H1 (cell line): ENCODE measurements around the gene MLPH. TPM values are rescaled to one million over a fixed set of nuclear protein-coding genes. Genes with fewer than 3 reads are reported as not detected.
A peak's percentile ranks its signal among the peaks of the same experiment; 100 is the strongest.

Source experiments
- CTCF ChIA-PET: fragments of 300-600 bp; sonication (Branson Sonifier 250); formaldehyde crosslinking; loops from one replicate; lab custom pipeline; 2021; ENCODE audit not compliant: partially characterized antibody; lab: Charles Lee
- POLR2A ChIA-PET: fragments of 300-600 bp; sonication (Branson Sonifier 250); formaldehyde crosslinking; loops from one replicate; lab custom pipeline; 2021; ENCODE audit warnings: inconsistent platforms; ENCODE audit not compliant: partially characterized antibody; lab: Charles Lee
- DNase-seq, 2 experiments: peaks; one replicate each; pipeline versions ENCODE4 v3.0.0 to v3.0.0-alpha.2; 2010 to 2022; ENCODE audit warnings: low spot score in 2 of 2, low read depth in 1 of 2, mixed read lengths in 1 of 2
- FAIRE-seq: peaks from 2 replicates; lab custom pipeline; 2011; peaks lifted over from hg19 to GRCh38; lab: Jason Lieb, UNC
- H2AFZ ChIP-seq: 2 replicates; pipeline ENCODE4 v1.8.1; 2012; ENCODE audit warnings: low read length, inconsistent platforms
- H2AK5ac ChIP-seq: 2 replicates; pipeline ENCODE4 v1.6.1; 2013; ENCODE audit warnings: low read depth, low read length
- H2BK120ac ChIP-seq: replicated peaks from 2 replicates; pipeline ENCODE3; 2013; ENCODE audit warnings: low read depth, low read length, inconsistent platforms
- H2BK12ac ChIP-seq: 2 replicates; pipeline ENCODE4 v1.6.1; 2013; ENCODE audit warnings: low read depth, low read length
- H2BK15ac ChIP-seq: 2 replicates; pipeline ENCODE4 v1.6.1; 2013; ENCODE audit warnings: low read length
- H2BK20ac ChIP-seq: 2 replicates; pipeline ENCODE4 v1.6.1; 2013; ENCODE audit warnings: low read length
- H2BK5ac ChIP-seq: 2 replicates; pipeline ENCODE4 v1.6.1; 2013; ENCODE audit warnings: low read depth, low read length
- H3K14ac ChIP-seq: 2 replicates; pipeline ENCODE4 v1.6.1; 2013; ENCODE audit warnings: inconsistent platforms; ENCODE audit not compliant: insufficient read length
- H3K18ac ChIP-seq: 2 replicates; pipeline ENCODE4 v1.6.1; 2013; ENCODE audit warnings: low read length; ENCODE audit errors: extremely low read depth
- H3K23ac ChIP-seq: 2 replicates; pipeline ENCODE4 v1.6.1; 2013; ENCODE audit warnings: inconsistent platforms; ENCODE audit not compliant: insufficient read length
- H3K23me2 ChIP-seq: 2 replicates; pipeline ENCODE4 v1.6.1; 2013; ENCODE audit warnings: low read depth, low read length
- H3K27ac ChIP-seq: 2 replicates; pipeline ENCODE4 v1.6.1; 2011; ENCODE audit warnings: low read depth, low read length, inconsistent platforms
- H3K27me3 ChIP-seq, 4 experiments: replicated peaks in 1 of 4; 1 replicate in 1 of 4; 2 replicates in 3 of 4; pipeline versions ENCODE4 v1.6.1 to v1.8.1; 2011 to 2013; ENCODE audit warnings: low read length in 3 of 4, mild to moderate bottlenecking in 3 of 4, inconsistent platforms in 2 of 4, mixed read lengths in 2 of 4, moderate library complexity in 1 of 4; ENCODE audit not compliant: control insufficient read depth in 3 of 4, insufficient read depth in 3 of 4; ENCODE audit errors: extremely low read depth in 1 of 4
- H3K36me3 ChIP-seq, 4 experiments: 2 replicates each; pipeline versions ENCODE4 v1.6.1 to v1.8.1; 2011 to 2013; ENCODE audit warnings: mild to moderate bottlenecking in 4 of 4, low read length in 3 of 4, moderate library complexity in 2 of 4, control low read depth in 1 of 4, inconsistent platforms in 1 of 4; ENCODE audit not compliant: insufficient read depth in 4 of 4, control insufficient read depth in 2 of 4
- H3K4ac ChIP-seq: replicated peaks from 2 replicates; pipeline ENCODE3; 2013; ENCODE audit warnings: low read length, low read depth, mixed read lengths, inconsistent platforms; ENCODE audit not compliant: insufficient read length
- H3K4me1 ChIP-seq, 4 experiments: replicated peaks in 1 of 4; 1 replicate in 1 of 4; 2 replicates in 3 of 4; pipeline versions ENCODE4 v1.6.1 to v1.8.1; 2011 to 2013; ENCODE audit warnings: low read length in 3 of 4, inconsistent platforms in 2 of 4, mixed read lengths in 1 of 4; ENCODE audit not compliant: insufficient read depth in 4 of 4, control insufficient read depth in 3 of 4
- H3K4me2 ChIP-seq, 2 experiments: 2 replicates each; pipeline versions ENCODE4 v1.6.1 to v1.8.1; 2011 to 2013; ENCODE audit warnings: low read depth in 2 of 2, low read length in 2 of 2, control low read depth in 1 of 2, inconsistent platforms in 1 of 2, mild to moderate bottlenecking in 1 of 2; ENCODE audit not compliant: insufficient read depth in 1 of 2
- H3K4me3 ChIP-seq, 4 experiments: fragments of 200-600, 300-600 bp in 1 of 4; sonication (generic), shearing (Covaris generic), sonication (Bioruptor Twin) in 1 of 4; 2 replicates each; pipeline versions ENCODE4 v1.5.1 to v1.8.1; 2011 to 2016; ENCODE audit warnings: low read length in 4 of 4, low read depth in 3 of 4, control low read depth in 2 of 4, inconsistent platforms in 2 of 4, mild to moderate bottlenecking in 2 of 4, mixed read lengths in 1 of 4, moderate library complexity in 1 of 4; ENCODE audit not compliant: insufficient read depth in 2 of 4; ENCODE audit errors: extremely low read depth in 1 of 4
- H3K56ac ChIP-seq: replicated peaks from 2 replicates; pipeline ENCODE3; 2013; ENCODE audit warnings: low read depth, mild to moderate bottlenecking, mixed read lengths, low read length, inconsistent platforms; ENCODE audit not compliant: insufficient read length
- H3K79me1 ChIP-seq: 2 replicates; pipeline ENCODE4 v1.6.1; 2013; ENCODE audit warnings: low read depth, low read length, control low read depth
- H3K79me2 ChIP-seq, 2 experiments: 2 replicates each; pipeline versions ENCODE4 v1.6.1 to v1.8.1; 2012 to 2013; ENCODE audit warnings: low read length in 2 of 2, mild to moderate bottlenecking in 2 of 2, inconsistent platforms in 1 of 2; ENCODE audit not compliant: insufficient read depth in 2 of 2, control insufficient read depth in 1 of 2
- H3K9ac ChIP-seq, 4 experiments: replicated peaks in 1 of 4; 1 replicate in 1 of 4; 2 replicates in 3 of 4; pipeline versions ENCODE4 v1.6.1 to v1.8.1; 2011 to 2013; ENCODE audit warnings: low read depth in 3 of 4, low read length in 3 of 4, control low read depth in 2 of 4, mild to moderate bottlenecking in 2 of 4, moderate library complexity in 2 of 4, inconsistent platforms in 1 of 4; ENCODE audit errors: extremely low read depth in 1 of 4
- H3K9me3 ChIP-seq, 2 experiments: 2 replicates each; pipeline versions ENCODE4 v1.6.1 to v1.8.1; 2012 to 2013; ENCODE audit warnings: mild to moderate bottlenecking in 2 of 2, moderate library complexity in 2 of 2, control low read depth in 1 of 2, inconsistent platforms in 1 of 2, low read depth in 1 of 2, low read length in 1 of 2, mixed read lengths in 1 of 2; ENCODE audit not compliant: insufficient read depth in 2 of 2
- H4K20me1 ChIP-seq, 2 experiments: replicated peaks in 1 of 2; 2 replicates each; pipeline versions ENCODE3 to v1.8.1; 2011 to 2013; ENCODE audit warnings: inconsistent platforms in 2 of 2, low read length in 2 of 2, mild to moderate bottlenecking in 1 of 2; ENCODE audit not compliant: insufficient read depth in 2 of 2, control insufficient read depth in 1 of 2
- H4K5ac ChIP-seq: 2 replicates; pipeline ENCODE4 v1.6.1; 2013; ENCODE audit warnings: low read length, low read depth, mixed read lengths, inconsistent platforms; ENCODE audit not compliant: insufficient read length
- H4K8ac ChIP-seq: 2 replicates; pipeline ENCODE4 v1.8.0; 2013; ENCODE audit warnings: mild to moderate bottlenecking, moderate library complexity, low read length, inconsistent platforms; ENCODE audit not compliant: insufficient read depth; ENCODE audit errors: extremely low read depth
- H4K91ac ChIP-seq: replicated peaks from 2 replicates; pipeline ENCODE3; 2013; ENCODE audit warnings: low read length, mixed read lengths, inconsistent platforms; ENCODE audit not compliant: insufficient read length
- BCL11A ChIP-seq, 2 experiments: IDR thresholded peaks; one replicate each; pipeline ENCODE4 v1.6.1; 2011; ENCODE audit warnings: low read depth in 2 of 2, low read length in 2 of 2, mild to moderate bottlenecking in 2 of 2
- MAFK ChIP-seq: IDR thresholded peaks from 2 replicates; pipeline ENCODE4 v1.6.1; 2012; ENCODE audit warnings: low read depth, mild to moderate bottlenecking, improper control_type of control experiment, low read length
- RAD21 ChIP-seq, 2 experiments: IDR thresholded peaks in 1 of 2; conservative IDR thresholded peaks in 1 of 2; 2 replicates each; pipeline ENCODE4 v1.6.1; 2011; ENCODE audit warnings: low read depth in 2 of 2, low read length in 2 of 2, improper control_type of control experiment in 1 of 2, inconsistent platforms in 1 of 2, mild to moderate bottlenecking in 1 of 2, moderate library complexity in 1 of 2
- RNF2 ChIP-seq: fragments of 200-900, 300-1000 bp; sonication (generic); IDR thresholded peaks from 2 replicates; pipeline ENCODE4 v1.7.1; 2016; ENCODE audit warnings: borderline replicate concordance, low read depth, mild to moderate bottlenecking, antibody characterized with exemption, low read length; ENCODE audit not compliant: poor library complexity, severe bottlenecking; ENCODE audit errors: missing control alignments
- RXRA ChIP-seq: IDR thresholded peaks from 2 replicates; pipeline ENCODE4 v1.6.1; 2011; ENCODE audit warnings: low read depth, mild to moderate bottlenecking, low read length, moderate library complexity; ENCODE audit not compliant: insufficient read depth
- TAF7 ChIP-seq: optimal IDR thresholded peaks from 2 replicates; pipeline ENCODE3; 2011; ENCODE audit warnings: low read depth, mild to moderate bottlenecking, inconsistent platforms, low read length, moderate library complexity, borderline replicate concordance
- YY1 ChIP-seq: IDR thresholded peaks from 2 replicates; pipeline ENCODE4 v1.6.1; 2011; ENCODE audit warnings: low read depth, mild to moderate bottlenecking, low read length
- WGBS, 2 experiments: shearing (Covaris generic) in 1 of 2; methylation state at CpG; one replicate each; pipeline versions ENCODE4 v1.1.6 to v1.1.7; 2013 to 2015; ENCODE audit warnings: low lambda C conversion rate in 2 of 2, mixed read lengths in 2 of 2, inconsistent platforms in 1 of 2, low coverage in 1 of 2, missing lambda C conversion rate in 1 of 2; ENCODE audit not compliant: insufficient replicate concordance in 2 of 2, insufficient coverage in 1 of 2, insufficient read length in 1 of 2; ENCODE audit errors: extremely low coverage in 1 of 2, missing lambda C conversion rate in 1 of 2; 5-methylcytosine and 5-hydroxymethylcytosine counted together
- polyA plus RNA-seq, 7 experiments: library from polyadenylated mRNA; depleted of rRNA in 3 of 7; stranded (reverse) in 5 of 7; unstranded in 2 of 7; fragments of >200 nt in 5 of 7; fragments of 200-250 nt in 2 of 7; gene quantifications; 1 replicate in 5 of 7; 2 replicates in 1 of 7; 4 replicates in 1 of 7; pipeline versions ENCODE4 v1.2.1 to v1.2.3, GENCODE V29; 2011 to 2013; ENCODE audit warnings: missing spikeins in 2 of 7, mixed read lengths in 2 of 7
- total RNA-seq: library from RNA; stranded (reverse); fragmentation: NEBNext Ultra II Directional; extraction: Animal tissue kit (Norgen Biotek cat#: 25700); gene quantifications from 2 replicates; pipeline ENCODE4 v1.2.1, GENCODE V29; 2021
- TF ChIP-seq, protein P1 (sequence below), 3 experiments: IDR thresholded peaks; 1 replicate in 2 of 3; 2 replicates in 1 of 3; pipeline versions ENCODE4 v1.5.1 to v1.6.1; 2011; ENCODE audit warnings: low read length in 3 of 3, mild to moderate bottlenecking in 3 of 3, inconsistent platforms in 2 of 3, low read depth in 1 of 3, moderate library complexity in 1 of 3; ENCODE audit not compliant: insufficient read depth in 1 of 3; ENCODE audit errors: control extremely low read depth in 1 of 3

MLPH gene
- total and polyA plus RNA-seq, 2 of the 8 experiments (the other 6 are each of a cell fraction or from before 2014, with no cell fraction given): 12.7 to 17.0 TPM

DNA sequence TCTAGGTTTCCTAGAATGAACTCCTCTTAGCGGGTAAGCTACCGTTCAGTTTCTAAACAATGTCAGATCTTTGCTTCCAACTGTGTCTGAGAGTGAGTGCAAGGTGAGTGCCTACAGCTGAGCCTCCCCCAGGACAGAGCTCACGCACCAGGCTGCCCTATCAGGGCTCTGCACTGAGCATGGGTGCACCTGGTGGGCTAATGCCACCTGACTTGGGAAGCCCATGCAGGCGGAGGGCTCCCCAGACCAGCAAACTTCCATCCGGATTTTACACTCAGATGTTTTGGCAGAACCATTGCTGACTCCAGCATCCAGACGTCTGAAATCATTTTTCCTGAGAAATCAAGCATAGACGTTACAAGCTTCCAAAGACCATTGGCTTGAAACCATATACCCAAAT lies 16.1 kb upstream of the MLPH start:
- no peak overlapping the region for H2BK15ac ChIP-seq
- no peak for DNase-seq
- peaks cover 3% of the 10 kb centered on the region; the same call in 1 of the 2 replicates for H3K23me2 ChIP-seq
- no peak overlapping the region for H2BK5ac ChIP-seq
- no peak overlapping the region for H2BK120ac ChIP-seq
- H3K27me3 ChIP-seq: no peaks in the 10 kb centered on the region; a peak in 2 of 7 replicates
- no peaks in the 10 kb centered on the region for H3K36me3 ChIP-seq
- no peaks in the 10 kb centered on the region for H3K79me2 ChIP-seq
- TF ChIP-seq MAFK (no peak), YY1 (no peak), BCL11A (IDR thresholded peaks at IDR 0.05; ENCODE audit: low read depth in 2 of 2, low read length in 2 of 2) (no peak), TAF7 (no peak), RNF2 (no peak), RXRA (no peak), RAD21 (IDR thresholded peaks at IDR 0.05 in 1 of 2, conservative IDR thresholded peaks at IDR 0.05 in 1 of 2; ENCODE audit: low read depth in 2 of 2, low read length in 2 of 2) (no peak)
- TF ChIP-seq, protein P1, sequence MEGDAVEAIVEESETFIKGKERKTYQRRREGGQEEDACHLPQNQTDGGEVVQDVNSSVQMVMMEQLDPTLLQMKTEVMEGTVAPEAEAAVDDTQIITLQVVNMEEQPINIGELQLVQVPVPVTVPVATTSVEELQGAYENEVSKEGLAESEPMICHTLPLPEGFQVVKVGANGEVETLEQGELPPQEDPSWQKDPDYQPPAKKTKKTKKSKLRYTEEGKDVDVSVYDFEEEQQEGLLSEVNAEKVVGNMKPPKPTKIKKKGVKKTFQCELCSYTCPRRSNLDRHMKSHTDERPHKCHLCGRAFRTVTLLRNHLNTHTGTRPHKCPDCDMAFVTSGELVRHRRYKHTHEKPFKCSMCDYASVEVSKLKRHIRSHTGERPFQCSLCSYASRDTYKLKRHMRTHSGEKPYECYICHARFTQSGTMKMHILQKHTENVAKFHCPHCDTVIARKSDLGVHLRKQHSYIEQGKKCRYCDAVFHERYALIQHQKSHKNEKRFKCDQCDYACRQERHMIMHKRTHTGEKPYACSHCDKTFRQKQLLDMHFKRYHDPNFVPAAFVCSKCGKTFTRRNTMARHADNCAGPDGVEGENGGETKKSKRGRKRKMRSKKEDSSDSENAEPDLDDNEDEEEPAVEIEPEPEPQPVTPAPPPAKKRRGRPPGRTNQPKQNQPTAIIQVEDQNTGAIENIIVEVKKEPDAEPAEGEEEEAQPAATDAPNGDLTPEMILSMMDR (IDR thresholded peaks at IDR 0.05; ENCODE audit: control extremely low read depth in 1 of 3, insufficient read depth in 1 of 3, low read depth in 1 of 3, low read length in 3 of 3): no peak
- TF ChIP-seq, all 59 proteins: peak for 0
- no peaks in the 10 kb centered on the region for H3K9me3 ChIP-seq
- no peak overlapping the region for H3K4me3 ChIP-seq
- no peak overlapping the region for H2BK12ac ChIP-seq
- H2AFZ ChIP-seq: no peak overlapping the region
- peak; percentile 7 for FAIRE-seq
- no peak overlapping the region for H2AK5ac ChIP-seq
- H3K27ac ChIP-seq: no peak overlapping the region
- H4K5ac ChIP-seq: no peak overlapping the region
- H3K79me1 ChIP-seq: no peaks in the 10 kb centered on the region
- CTCF ChIA-PET: interaction anchor here (0.5 to 4.9 kb wide), 42 partner anchors 11 to 349 kb away, joined by 3 to 55 read pairs (median 4); partner anchors contain the start of genes MLPH and PRLH
- H3K23ac ChIP-seq: no peak overlapping the region
- H2BK20ac ChIP-seq: no peak overlapping the region
- 86% methylated on average over 7 of the region's 7 CpGs; no CpG with 5 or more reads in 1 of the 2 experiments for WGBS, 2 experiments
- H4K20me1 ChIP-seq: no peaks in the 10 kb centered on the region
- POLR2A ChIA-PET: interaction anchor here (0.8 to 1.9 kb wide), 5 partner anchors 19 to 120 kb away, joined by 3 to 6 read pairs (median 3); partner anchors contain the start of gene RAB17
- H3K14ac ChIP-seq: no peak overlapping the region
- peaks cover 0 to 9% (median 6%) of the 10 kb centered on the region in 4 experiments; a peak in 4 of 7 replicates for H3K4me1 ChIP-seq
- H3K56ac ChIP-seq: no peak overlapping the region
- no peak overlapping the region for H3K4ac ChIP-seq
- no peak overlapping the region for H4K8ac ChIP-seq
- no peak overlapping the region for H3K18ac ChIP-seq
- H4K91ac ChIP-seq: no peak overlapping the region
- no peak overlapping the region for H3K4me2 ChIP-seq
- no peak overlapping the region for H3K9ac ChIP-seq
